Heart left ventricle (tissue), 16 donors: ENCODE data around the gene KCNAB1. TPM values are rescaled to one million over a fixed set of nuclear protein-coding genes. Genes with fewer than 3 reads are reported as not detected.
"Not testable (repeated sequence)": the region's sequence is repeated elsewhere in the genome, so short reads cannot be mapped to it uniquely, and the experiment has no call there.

Experiments
- ATAC-seq, 4 donors: fragments of 200-7000 bp; cut with Tn5 transposase; one replicate each; pipeline ENCODE4 v1.9.1; 2020 to 2022; ENCODE audit warnings: moderate library complexity in 4 of 4, mild to moderate bottlenecking in 3 of 4, moderate number of reproducible peaks in 1 of 4
- DNase-seq, 5 donors: peaks; one replicate each; pipeline ENCODE4 v3.0.0-alpha.2; 2020
- H3K27ac ChIP-seq, 12 donors: fragments of 200-600 bp; sonication (generic) in 4 of 12; one replicate each; pipeline versions ENCODE4 v1.5.0 to v1.8.0; 2016 to 2022; ENCODE audit warnings: mild to moderate bottlenecking in 2 of 12
- H3K27me3 ChIP-seq, 9 donors: fragments of 200-600 bp; sonication (generic) in 2 of 9; one replicate each; pipeline versions ENCODE4 v1.5.1 to v1.8.0; 2016 to 2022; ENCODE audit warnings: mild to moderate bottlenecking in 3 of 9
- H3K36me3 ChIP-seq, 9 donors: fragments of 200-600 bp; sonication (generic) in 2 of 9; one replicate each; pipeline versions ENCODE4 v1.5.0 to v1.8.0; 2018 to 2022; ENCODE audit warnings: mild to moderate bottlenecking in 2 of 9
- H3K4me1 ChIP-seq, 12 donors: fragments of 200-600 bp; sonication (generic) in 4 of 12; one replicate each; pipeline versions ENCODE4 v1.5.0 to v1.8.0; 2016 to 2022; ENCODE audit warnings: mild to moderate bottlenecking in 3 of 12
- H3K4me3 ChIP-seq, 12 donors: fragments of 200-600 bp; sonication (generic) in 4 of 12; one replicate each; pipeline versions ENCODE4 v1.5.0 to v1.8.0; 2017 to 2022; ENCODE audit warnings: mild to moderate bottlenecking in 9 of 12, moderate library complexity in 4 of 12
- H3K9me3 ChIP-seq, 12 donors: fragments of 200-600 bp; sonication (generic) in 4 of 12; one replicate each; pipeline versions ENCODE4 v1.5.0 to v1.8.0; 2016 to 2022; ENCODE audit warnings: mild to moderate bottlenecking in 1 of 12
- CTCF ChIP-seq, 12 donors: fragments of 200-600 bp; sonication (generic) in 4 of 12; IDR thresholded peaks; one replicate each; pipeline versions ENCODE4 v1.5.0 to v1.8.0; 2018 to 2022; ENCODE audit warnings: antibody characterized with exemption in 12 of 12, mild to moderate bottlenecking in 5 of 12
- POLR2A ChIP-seq, 2 donors: fragments of 450-650 bp; IDR thresholded peaks; one replicate each; pipeline ENCODE4 v1.6.1; 2017; ENCODE audit warnings: antibody characterized with exemption in 2 of 2, mild to moderate bottlenecking in 2 of 2, moderate library complexity in 2 of 2
- WGBS, 4 donors: extraction: QIAGEN DNeasy Blood & Tissue Kit in 2 of 4; methylation state at CpG; one replicate each; pipeline versions ENCODE4 v1.1.5 to v1.1.7; 2013 to 2018; 5-methylcytosine and 5-hydroxymethylcytosine counted together
- intact Hi-C, 10 donors: fragments of 100-400 bp; cut with DNase I; formaldehyde crosslinking; loops; one replicate each; pipeline versions ENCODE4 v1.11.1 to v1.14.2; 2022
- polyA plus RNA-seq, 2 donors: library from polyadenylated mRNA; stranded (reverse); fragments of 200-250 nt; gene quantifications; one replicate each; pipeline ENCODE4 v1.2.3, GENCODE V29; 2013
- total RNA-seq, 9 donors: library from RNA; depleted of rRNA in 2 of 9; stranded (reverse); fragments of >200 nt in 2 of 9; fragmentation: NEBNext Ultra II Directional in 3 of 9; extraction: Animal tissue kit (Norgen Biotek cat#: 25700) in 3 of 9; gene quantifications; one replicate each; pipeline versions ENCODE4 v1.1.0 to v1.2.4, GENCODE V29; 2016 to 2023
- donor health status: ischemic (EF 13 %, LVEDD 7.1; RV severe dilation, severe dysfunction).
- donor health status: healthy with polysubstance abuse.
- donor health status: DM: no; HTN: yes; CAD: no.
- donor health status: DM: no; HTN: no; CAD: no.
- donor health status: ischemic (EF 25% LVEDD 6.9; RV normal size, moderate dysfunction).
- donor health status: ischemic (EF 25% LVEDD 5.7; RV mildly dilated, moderate dysfunction).
- donor health status: healthy.
- donor health status: DM: yes; HTN: yes; CAD: no.
- donor health status: ischemic (EF 35%, LVEDD 5.7; RV mildly dilated, moderate dysfunction).
- donor health status: nonischemic (EF 11% LVEDD 7.7; RV severe dilation, severe dysfunction).
- donor health status: DM: yes; HTN: yes; CAD: no.
- donor health status: PGD.
- donor health status: ischemic (EF 29% LVEDD 5.4; RV normal size, mild dysfunction).
- donor health status: nonischemic (EF 23%, LVEDD 6.1; RV moderate dilation, normal function).

Gene KCNAB1
- total and polyA plus RNA-seq, 11 donors: 1.1 to 3.5 (median 2.3) TPM

GRCh38 chr3:156093964-156094363 lies 26.4 kb upstream of the KCNAB1 start:
- H3K9me3 ChIP-seq: no peaks in the 10 kb centered on the region
- no peaks in the 10 kb centered on the region for H3K4me1 ChIP-seq
- no peaks in the 10 kb centered on the region for H3K36me3 ChIP-seq
- H3K27ac ChIP-seq: no peak overlapping the region
- H3K4me3 ChIP-seq: no peak overlapping the region
- no peaks in the 10 kb centered on the region for H3K27me3 ChIP-seq
- WGBS, 4 donors: 29 to 41% (median 38%) methylated on average over 7 of the region's 7 CpGs
- intact Hi-C loops: no loop called here
- TF ChIP-seq POLR2A (IDR thresholded peaks at IDR 0.05): no peak
- no peak for TF ChIP-seq CTCF (IDR thresholded peaks at IDR 0.05)
- no peak for ATAC-seq
- DNase-seq: no peak

GRCh38 chr3:156094391-156094790 lies 26.0 kb upstream of the KCNAB1 start:
- 78 to 83% (median 81%) methylated on average over 2 of the region's 2 CpGs for WGBS, 4 donors
- Histone ChIP-seq H3K27me3 (no peaks in the 10 kb centered on the region), H3K36me3 (no peaks in the 10 kb centered on the region), H3K9me3 (no peaks in the 10 kb centered on the region), H3K27ac (no peak overlapping the region), H3K4me3 (no peak overlapping the region), H3K4me1 (no peaks in the 10 kb centered on the region)
- ATAC-seq (no peak), DNase-seq (no peak)
- intact Hi-C loops: no loop called here
- no peak for TF ChIP-seq POLR2A (IDR thresholded peaks at IDR 0.05)
- no peak for TF ChIP-seq CTCF (IDR thresholded peaks at IDR 0.05)

- H3K27ac ChIP-seq, H3K4me3 ChIP-seq, DNase-seq, H3K4me1 ChIP-seq, H3K9me3 ChIP-seq, H3K36me3 ChIP-seq, intact Hi-C loops, ATAC-seq, H3K27me3 ChIP-seq: not testable (repeated sequence)
- 96 to 98% (median 98%) methylated on average over 4 of the region's 4 CpGs for WGBS, 4 donors
Observed at GRCh38 chr3:156095652-156096051, 24.7 kb upstream of the KCNAB1 start.

GRCh38 chr3:156098437-156099035 lies 21.8 kb upstream of the KCNAB1 start:
- intact Hi-C loops: no loop called here
- Histone ChIP-seq H3K4me3 (no peak overlapping the region), H3K36me3 (no peaks in the 10 kb centered on the region), H3K27me3 (no peaks in the 10 kb centered on the region), H3K27ac (no peak overlapping the region), H3K9me3 (no peaks in the 10 kb centered on the region), H3K4me1 (peaks cover 0 to 8% (median 0%) of the 10 kb centered on the region in 12 donors)
- DNase-seq (no peak), ATAC-seq (no peak)
- TF ChIP-seq CTCF (IDR thresholded peaks at IDR 0.05): no peak
- TF ChIP-seq POLR2A (IDR thresholded peaks at IDR 0.05): no peak
- WGBS, 4 donors: 89 to 94% (median 92%) methylated on average over 4 of the region's 4 CpGs

- H3K27me3 ChIP-seq, H3K4me1 ChIP-seq, H3K36me3 ChIP-seq, H3K4me3 ChIP-seq, H3K9me3 ChIP-seq, ATAC-seq, H3K27ac ChIP-seq, intact Hi-C loops, DNase-seq: not testable (repeated sequence)
- WGBS, 4 donors: 90 to 97% (median 95%) methylated on average over 9 to 27 of the region's 27 CpGs
Observed at GRCh38 chr3:156099348-156099747, 21.0 kb upstream of the KCNAB1 start.

GRCh38 chr3:156099984-156100383 lies 20.4 kb upstream of the KCNAB1 start:
- H3K4me3 ChIP-seq, H3K27ac ChIP-seq, DNase-seq, H3K4me1 ChIP-seq, H3K9me3 ChIP-seq, ATAC-seq, H3K27me3 ChIP-seq, intact Hi-C loops, H3K36me3 ChIP-seq: not testable (repeated sequence)
- 89 to 95% (median 93%) methylated on average over 9 of the region's 9 CpGs for WGBS, 4 donors
